ENCODE results near the gene C11orf21.

DNA sequence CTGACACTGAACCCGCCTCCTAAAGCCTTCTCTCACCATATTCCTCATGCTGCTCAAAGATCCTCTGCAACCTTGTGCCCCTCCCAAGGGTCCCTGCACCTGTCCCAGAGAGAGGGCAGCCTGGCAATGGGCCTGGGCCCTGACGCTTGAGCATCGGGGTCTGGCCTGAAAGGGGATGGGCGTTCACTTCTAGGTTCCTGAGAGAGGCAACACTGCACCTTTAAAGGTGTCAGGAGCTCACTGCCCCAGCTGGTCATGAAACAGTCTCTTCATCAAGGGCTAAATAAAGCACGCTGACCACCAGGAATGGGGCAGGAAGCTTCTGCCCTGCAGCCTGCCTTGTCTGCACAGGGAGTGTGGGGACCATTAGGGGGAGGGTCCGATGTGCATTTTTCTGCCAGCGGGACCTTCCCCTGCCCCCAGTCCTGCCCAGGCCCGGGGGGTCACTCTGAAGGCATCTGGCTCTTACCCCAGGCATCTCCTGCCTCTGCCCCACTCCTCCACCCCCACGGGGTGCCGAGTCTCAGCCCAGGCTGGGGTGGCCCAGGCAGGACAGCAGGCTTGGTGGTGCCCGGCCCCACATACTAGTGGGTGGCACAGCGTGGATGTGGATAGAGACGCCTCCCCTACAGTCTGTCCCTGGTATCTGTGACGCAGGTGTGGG is 3.5 kb downstream of the C11orf21 start:
- no peak for TF ChIP-seq POLR2A (IDR thresholded peaks at IDR 0.05)
- TF ChIP-seq, protein P1, sequence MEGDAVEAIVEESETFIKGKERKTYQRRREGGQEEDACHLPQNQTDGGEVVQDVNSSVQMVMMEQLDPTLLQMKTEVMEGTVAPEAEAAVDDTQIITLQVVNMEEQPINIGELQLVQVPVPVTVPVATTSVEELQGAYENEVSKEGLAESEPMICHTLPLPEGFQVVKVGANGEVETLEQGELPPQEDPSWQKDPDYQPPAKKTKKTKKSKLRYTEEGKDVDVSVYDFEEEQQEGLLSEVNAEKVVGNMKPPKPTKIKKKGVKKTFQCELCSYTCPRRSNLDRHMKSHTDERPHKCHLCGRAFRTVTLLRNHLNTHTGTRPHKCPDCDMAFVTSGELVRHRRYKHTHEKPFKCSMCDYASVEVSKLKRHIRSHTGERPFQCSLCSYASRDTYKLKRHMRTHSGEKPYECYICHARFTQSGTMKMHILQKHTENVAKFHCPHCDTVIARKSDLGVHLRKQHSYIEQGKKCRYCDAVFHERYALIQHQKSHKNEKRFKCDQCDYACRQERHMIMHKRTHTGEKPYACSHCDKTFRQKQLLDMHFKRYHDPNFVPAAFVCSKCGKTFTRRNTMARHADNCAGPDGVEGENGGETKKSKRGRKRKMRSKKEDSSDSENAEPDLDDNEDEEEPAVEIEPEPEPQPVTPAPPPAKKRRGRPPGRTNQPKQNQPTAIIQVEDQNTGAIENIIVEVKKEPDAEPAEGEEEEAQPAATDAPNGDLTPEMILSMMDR (IDR thresholded peaks at IDR 0.05) = no peak

Measured in vagina (tissue), 2 donors.